Fibroblast of lung (primary cell): ENCODE data around the gene VPS41. TPM values are rescaled to one million over a fixed set of nuclear protein-coding genes. Genes with fewer than 3 reads are reported as not detected.

Experiments used
- DNase-seq, 2 donors: peaks; one replicate each; pipeline versions ENCODE4 v3.0.0 to v3.0.0-alpha.2; 2010; ENCODE audit warnings: low read depth in 2 of 2
- H2AFZ ChIP-seq: 2 replicates; pipeline ENCODE4 v1.5.1; 2012; ENCODE audit warnings: low read length, control low read depth, inconsistent platforms
- H3K27ac ChIP-seq: 2 replicates; pipeline ENCODE4 v1.5.1; 2011; ENCODE audit warnings: low read length, control low read depth; ENCODE audit not compliant: insufficient read depth
- H3K27me3 ChIP-seq: 2 replicates; pipeline ENCODE4 v1.5.1; 2011; ENCODE audit warnings: mild to moderate bottlenecking, low read length; ENCODE audit not compliant: control insufficient read depth, insufficient read depth
- H3K36me3 ChIP-seq: 2 replicates; pipeline ENCODE4 v1.5.1; 2011; ENCODE audit warnings: low read length; ENCODE audit not compliant: control insufficient read depth, insufficient read depth
- H3K4me1 ChIP-seq: 2 replicates; pipeline ENCODE4 v1.5.1; 2011; ENCODE audit warnings: low read length; ENCODE audit not compliant: control insufficient read depth, insufficient read depth; ENCODE audit errors: extremely low read depth
- H3K4me2 ChIP-seq: 2 replicates; pipeline ENCODE4 v1.5.1; 2011; ENCODE audit warnings: low read length, control low read depth; ENCODE audit not compliant: insufficient read depth; ENCODE audit errors: extremely low read depth
- H3K4me3 ChIP-seq, 4 experiments: fragments of 200-600 bp in 1 of 4; sonication (generic) in 1 of 4; replicated peaks in 1 of 4; 2 replicates each; pipeline ENCODE4 v1.5.1; 2011 to 2016; ENCODE audit warnings: low read length in 4 of 4, low read depth in 3 of 4, mild to moderate bottlenecking in 3 of 4, control low read depth in 2 of 4, inconsistent platforms in 1 of 4, mixed read lengths in 1 of 4; ENCODE audit not compliant: insufficient read depth in 1 of 4; ENCODE audit errors: control extremely low read depth in 1 of 4
- H3K79me2 ChIP-seq: 2 replicates; pipeline ENCODE4 v1.5.1; 2012; ENCODE audit warnings: mild to moderate bottlenecking, low read length, inconsistent platforms; ENCODE audit not compliant: control insufficient read depth, insufficient read depth
- H3K9ac ChIP-seq: 2 replicates; pipeline ENCODE4 v1.5.1; 2011; ENCODE audit warnings: mild to moderate bottlenecking, low read length, control low read depth; ENCODE audit not compliant: insufficient read depth
- H3K9me3 ChIP-seq: 2 replicates; pipeline ENCODE4 v1.5.1; 2012; ENCODE audit warnings: low read depth, low read length; ENCODE audit not compliant: control insufficient read depth, insufficient read depth
- H4K20me1 ChIP-seq: 2 replicates; pipeline ENCODE4 v1.5.1; 2011; ENCODE audit warnings: low read length; ENCODE audit not compliant: control insufficient read depth, insufficient read depth; ENCODE audit errors: extremely low read depth
- CTCF ChIP-seq, 2 donors: IDR thresholded peaks in 1 of 2; conservative IDR thresholded peaks in 1 of 2; 1 replicate in 1 of 2; 2 replicates in 1 of 2; pipeline ENCODE4 v1.5.1; 2011 to 2012; ENCODE audit warnings: low read length in 2 of 2, control low read depth in 1 of 2, inconsistent platforms in 1 of 2, low read depth in 1 of 2, mild to moderate bottlenecking in 1 of 2
- EZH2 ChIP-seq: IDR thresholded peaks from 2 replicates; pipeline ENCODE4 v1.5.1; 2012; ENCODE audit warnings: low read length, control low read depth, mild to moderate bottlenecking; ENCODE audit errors: missing control alignments
- polyA plus RNA-seq, 2 donors: library from polyadenylated mRNA; depleted of rRNA in 1 of 2; stranded (reverse) in 1 of 2; unstranded in 1 of 2; fragments of >200 nt; gene quantifications; 2 replicates each; pipeline ENCODE4 v1.2.1, GENCODE V29; 2011 to 2012; ENCODE audit warnings: missing spikeins in 1 of 2
- total RNA-seq: library from RNA; depleted of rRNA; stranded (reverse); fragments of >200 nt; gene quantifications from 2 replicates; pipeline ENCODE4 v1.2.1, GENCODE V29; 2014

The VPS41 gene
- total and polyA plus RNA-seq, 2 donors (not counting 1 experiment from before 2014, with no cell fraction given), result 55.5 to 66.7 TPM

GRCh38 chr7:38673795-38674194 lies 235.2 kb downstream of the VPS41 start:
- no peaks in the 10 kb centered on the region for H3K36me3 ChIP-seq
- peak; percentile 25 to 94 for DNase-seq
- no peaks in the 10 kb centered on the region for H3K9me3 ChIP-seq
- no peaks in the 10 kb centered on the region for H3K27me3 ChIP-seq
- H3K4me1 ChIP-seq, result no peaks in the 10 kb centered on the region
- H4K20me1 ChIP-seq, result no peaks in the 10 kb centered on the region
- peak overlapping the region; percentile 8 for H3K27ac ChIP-seq
- no peak overlapping the region for H3K9ac ChIP-seq
- peak overlapping the region; percentile 13 for H2AFZ ChIP-seq
- no peak overlapping the region for H3K4me3 ChIP-seq
- peak overlapping the region; percentile 45 for H3K4me2 ChIP-seq
- TF ChIP-seq CTCF (conservative IDR thresholded peaks at IDR 0.05 in 1 of 2, IDR thresholded peaks at IDR 0.05 in 1 of 2; ENCODE audit: low read depth in 1 of 2, low read length in 2 of 2) (no peak), EZH2 (no peak)
- no peaks in the 10 kb centered on the region for H3K79me2 ChIP-seq

Other genes starting within 250 kb of the VPS41 start
- gene POU6F2, start 68.7 kb upstream of the VPS41 start, total RNA-seq, result under 0.01 TPM in 1 of 2 replicates, not detected in the other
- gene POU6F2, start 68.7 kb upstream of the VPS41 start, polyA plus RNA-seq, result not detected in 2 replicates